Endothelial cell (in vitro differentiated cells): ENCODE data around the gene FAM78B. TPM values are rescaled to one million over a fixed set of nuclear protein-coding genes. Genes with fewer than 3 reads are reported as not detected.

ENCODE experiments used
- DNase-seq: peaks from one replicate; pipeline ENCODE4 v3.0.0; 2021; ENCODE audit warnings: low spot score
- H3K27ac Mint-ChIP-seq: one replicate; pipeline ENCODE4 v1.8.0; 2021; ENCODE audit warnings: mixed read lengths, inconsistent platforms; ENCODE audit not compliant: unreplicated experiment
- H3K27me3 Mint-ChIP-seq: one replicate; pipeline ENCODE4 v1.8.0; 2021; ENCODE audit warnings: mild to moderate bottlenecking, moderate library complexity, mixed read lengths, inconsistent platforms; ENCODE audit not compliant: unreplicated experiment
- H3K36me3 Mint-ChIP-seq: one replicate; pipeline ENCODE4 v1.8.0; 2021; ENCODE audit warnings: mild to moderate bottlenecking, low read depth, mixed read lengths, inconsistent platforms; ENCODE audit not compliant: unreplicated experiment
- H3K4me1 Mint-ChIP-seq: one replicate; pipeline ENCODE4 v1.8.0; 2021; ENCODE audit warnings: mild to moderate bottlenecking, mixed read lengths, inconsistent platforms; ENCODE audit not compliant: unreplicated experiment
- H3K4me3 Mint-ChIP-seq: one replicate; pipeline ENCODE4 v1.8.0; 2021; ENCODE audit warnings: mild to moderate bottlenecking, mixed read lengths, inconsistent platforms; ENCODE audit not compliant: unreplicated experiment
- H3K9me3 Mint-ChIP-seq: one replicate; pipeline ENCODE4 v1.8.0; 2021; ENCODE audit warnings: mixed read lengths, inconsistent platforms; ENCODE audit not compliant: unreplicated experiment
- total RNA-seq: library from RNA; stranded (reverse); fragmentation: NEBNext Ultra II Directional; extraction: Animal tissue kit (Norgen Biotek cat#: 25700); gene quantifications from one replicate; pipeline ENCODE4 v1.2.1, GENCODE V29; 2021; ENCODE audit not compliant: unreplicated experiment
- TF ChIP-seq, protein P1 (sequence below): fragments of 200-600 bp; sonication (generic); IDR thresholded peaks from one replicate; pipeline ENCODE4 v1.5.0; 2021; ENCODE audit warnings: antibody characterized with exemption; ENCODE audit not compliant: unreplicated experiment

Gene FAM78B
- total RNA-seq, 1 donor from 2014 or later: 1.3 TPM

DNA sequence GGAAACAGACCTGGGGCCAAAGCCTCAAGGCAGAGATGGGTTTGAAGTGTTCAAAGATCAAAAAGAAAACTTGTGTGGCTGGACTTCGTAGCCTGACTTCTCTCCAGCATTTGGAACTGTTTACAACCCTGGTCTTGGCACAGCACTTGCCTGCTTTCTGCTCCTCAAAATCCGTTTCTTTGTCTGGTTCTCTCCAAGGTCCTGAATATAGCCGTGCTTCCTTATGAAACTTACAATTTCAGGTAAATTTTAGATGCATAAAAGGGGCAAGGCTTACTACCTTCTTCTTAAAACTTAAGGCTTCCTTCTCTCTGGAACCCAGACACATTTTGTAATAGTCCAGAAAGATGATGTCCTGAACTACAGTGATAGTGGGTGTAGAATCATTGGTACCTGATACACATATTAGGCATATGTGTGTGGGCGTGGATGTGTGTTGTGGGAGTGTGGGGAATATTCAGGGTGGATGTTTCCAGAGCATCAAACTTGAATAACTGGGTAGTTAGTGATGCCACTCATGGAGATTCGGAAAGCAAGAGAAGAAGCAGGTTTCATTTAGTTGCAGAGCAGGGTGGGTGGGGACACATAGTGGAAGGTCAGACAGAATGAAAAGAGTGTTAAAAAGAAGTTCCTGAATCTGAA lies 26.4 kb upstream of the FAM78B start:
- H3K27me3 Mint-ChIP-seq: no peaks in the 10 kb centered on the region
- H3K36me3 Mint-ChIP-seq: no peaks in the 10 kb centered on the region
- H3K4me1 Mint-ChIP-seq: no peaks in the 10 kb centered on the region
- TF ChIP-seq, protein P1, sequence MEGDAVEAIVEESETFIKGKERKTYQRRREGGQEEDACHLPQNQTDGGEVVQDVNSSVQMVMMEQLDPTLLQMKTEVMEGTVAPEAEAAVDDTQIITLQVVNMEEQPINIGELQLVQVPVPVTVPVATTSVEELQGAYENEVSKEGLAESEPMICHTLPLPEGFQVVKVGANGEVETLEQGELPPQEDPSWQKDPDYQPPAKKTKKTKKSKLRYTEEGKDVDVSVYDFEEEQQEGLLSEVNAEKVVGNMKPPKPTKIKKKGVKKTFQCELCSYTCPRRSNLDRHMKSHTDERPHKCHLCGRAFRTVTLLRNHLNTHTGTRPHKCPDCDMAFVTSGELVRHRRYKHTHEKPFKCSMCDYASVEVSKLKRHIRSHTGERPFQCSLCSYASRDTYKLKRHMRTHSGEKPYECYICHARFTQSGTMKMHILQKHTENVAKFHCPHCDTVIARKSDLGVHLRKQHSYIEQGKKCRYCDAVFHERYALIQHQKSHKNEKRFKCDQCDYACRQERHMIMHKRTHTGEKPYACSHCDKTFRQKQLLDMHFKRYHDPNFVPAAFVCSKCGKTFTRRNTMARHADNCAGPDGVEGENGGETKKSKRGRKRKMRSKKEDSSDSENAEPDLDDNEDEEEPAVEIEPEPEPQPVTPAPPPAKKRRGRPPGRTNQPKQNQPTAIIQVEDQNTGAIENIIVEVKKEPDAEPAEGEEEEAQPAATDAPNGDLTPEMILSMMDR: no peak
- H3K4me3 Mint-ChIP-seq: no peak overlapping the region
- DNase-seq: no peak
- no peaks in the 10 kb centered on the region for H3K9me3 Mint-ChIP-seq
- no peak overlapping the region for H3K27ac Mint-ChIP-seq

DNA sequence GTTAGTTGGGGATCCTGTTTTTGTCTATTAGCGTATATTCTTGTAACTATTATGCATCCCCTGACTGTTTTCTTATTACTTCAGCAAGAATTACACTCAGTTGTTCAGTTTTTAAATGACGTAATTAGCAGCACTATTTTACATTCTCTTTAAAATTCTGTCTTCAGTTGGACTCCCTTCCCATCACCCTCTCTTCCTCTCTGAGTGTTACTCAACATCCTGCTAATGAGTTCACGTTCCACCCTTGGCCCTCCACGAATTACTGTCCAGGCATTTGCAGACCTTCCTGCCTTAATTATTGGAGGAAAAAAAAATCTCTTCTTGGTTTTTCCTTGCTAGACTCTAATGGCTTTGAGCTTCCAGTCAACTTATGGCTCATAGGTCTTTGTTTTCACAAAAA lies 23.6 kb upstream of the FAM78B start:
- Mint-ChIP-seq H3K36me3 (no peaks in the 10 kb centered on the region), H3K9me3 (no peaks in the 10 kb centered on the region), H3K27ac (no peak overlapping the region), H3K27me3 (no peaks in the 10 kb centered on the region), H3K4me3 (no peak overlapping the region), H3K4me1 (no peaks in the 10 kb centered on the region)
- TF ChIP-seq, protein P1: no peak
- no peak for DNase-seq

DNA sequence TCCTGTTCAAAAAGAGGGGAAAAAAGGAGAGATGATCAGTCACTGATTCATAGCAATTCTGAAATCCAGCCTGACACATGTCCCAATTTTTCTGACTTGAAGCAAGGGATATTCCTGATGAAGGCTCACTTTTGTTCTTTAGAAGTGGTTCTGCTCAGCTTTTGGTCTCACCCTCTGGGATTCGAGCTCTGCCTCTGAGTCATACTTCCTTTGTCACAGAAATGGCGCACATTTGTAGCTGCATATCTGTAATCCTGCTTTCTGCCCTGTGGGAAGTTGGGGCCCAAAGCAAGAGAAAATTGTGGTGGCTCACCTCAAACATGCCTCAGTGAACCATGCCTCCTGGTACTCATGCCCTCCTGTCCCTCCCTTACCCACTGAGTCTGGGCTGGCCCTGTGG lies 22.3 kb upstream of the FAM78B start:
- no peak for DNase-seq
- Mint-ChIP-seq H3K36me3 (no peaks in the 10 kb centered on the region), H3K4me3 (no peak overlapping the region), H3K4me1 (no peaks in the 10 kb centered on the region), H3K27me3 (no peaks in the 10 kb centered on the region), H3K27ac (no peak overlapping the region), H3K9me3 (no peaks in the 10 kb centered on the region)
- TF ChIP-seq, protein P1: no peak

DNA sequence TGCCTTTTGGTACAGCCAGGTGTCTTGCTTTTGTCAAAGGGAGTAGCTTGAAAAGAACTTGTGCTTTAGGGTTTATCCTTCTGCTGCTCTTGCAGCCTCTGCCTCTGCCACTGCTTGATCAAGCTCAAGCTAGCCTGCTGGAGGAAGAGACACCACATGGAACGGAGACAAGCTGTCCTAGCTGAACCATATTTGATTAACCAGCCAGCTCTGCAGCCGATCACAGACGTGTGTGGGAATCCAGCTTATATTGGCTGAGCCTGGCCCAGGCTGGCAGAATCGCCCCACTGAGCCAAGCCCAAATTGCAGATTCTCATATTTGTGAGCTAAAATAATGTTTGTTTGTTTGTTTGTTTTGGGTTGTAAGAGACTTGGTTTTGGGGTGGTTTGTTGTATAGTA lies 18.7 kb upstream of the FAM78B start:
- no peak for DNase-seq
- Mint-ChIP-seq H3K36me3 (no peaks in the 10 kb centered on the region), H3K4me1 (no peaks in the 10 kb centered on the region), H3K27me3 (no peaks in the 10 kb centered on the region), H3K9me3 (no peaks in the 10 kb centered on the region), H3K4me3 (no peak overlapping the region), H3K27ac (no peak overlapping the region)
- TF ChIP-seq, protein P1: no peak

DNA sequence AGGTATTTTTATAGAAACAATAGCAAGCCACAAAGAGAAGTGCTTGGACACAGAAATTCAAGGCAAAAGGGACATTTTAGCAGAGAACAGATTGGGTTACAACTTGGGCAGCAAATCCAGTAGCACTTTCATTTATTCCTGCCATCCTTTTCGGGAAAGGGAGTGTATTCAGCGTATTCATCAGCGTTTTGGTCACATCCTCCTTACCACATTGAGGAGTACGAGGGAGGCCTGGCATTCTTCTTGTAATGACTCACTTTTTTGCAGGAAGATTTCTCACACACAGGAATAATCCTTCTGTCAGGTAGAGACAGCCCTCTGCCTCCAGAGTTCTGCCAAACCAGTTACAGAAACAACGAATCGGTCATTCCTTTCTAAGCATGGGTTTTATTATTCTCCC lies 18.1 kb upstream of the FAM78B start:
- H3K4me1 Mint-ChIP-seq: no peaks in the 10 kb centered on the region
- no peak for DNase-seq
- H3K27me3 Mint-ChIP-seq: no peaks in the 10 kb centered on the region
- H3K36me3 Mint-ChIP-seq: no peaks in the 10 kb centered on the region
- no peak overlapping the region for H3K4me3 Mint-ChIP-seq
- no peaks in the 10 kb centered on the region for H3K9me3 Mint-ChIP-seq
- no peak overlapping the region for H3K27ac Mint-ChIP-seq
- TF ChIP-seq, protein P1: no peak
